ENCODE measurements around the gene TRIO.

TRIO gene

DNA sequence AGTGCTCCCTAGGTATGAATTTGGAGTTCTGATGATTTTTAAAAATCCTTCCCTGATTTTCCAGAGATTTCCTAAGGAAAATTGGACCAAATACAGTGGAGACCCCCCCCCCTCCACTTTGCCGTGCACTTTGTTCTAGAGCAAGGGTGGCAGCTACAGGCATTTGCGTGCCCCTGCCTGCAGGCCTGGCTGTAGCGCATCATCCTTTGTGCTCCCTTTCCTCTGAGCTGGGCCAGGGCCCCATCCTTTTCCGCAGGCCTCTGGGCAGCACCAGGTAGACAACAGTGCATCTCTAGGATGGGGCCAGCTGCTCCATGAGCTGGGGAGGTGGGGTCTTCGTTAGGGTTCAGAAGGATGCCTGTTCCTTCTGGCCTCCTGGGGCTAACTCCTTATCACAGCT, 39.6 kb downstream of the TRIO start:
- Histone ChIP-seq H3K27me3 (ENCODE audit: insufficient read depth, low read length, poor library complexity) (no peaks in the 10 kb centered on the region), H2AFZ (ENCODE audit: low read depth, low read length) (no peak overlapping the region), H3K9ac (ENCODE audit: low read depth, low read length) (no peak overlapping the region), H3K27ac (ENCODE audit: low read length) (no peak overlapping the region), H3K36me3 (ENCODE audit: insufficient read depth, low read length) (no peaks in the 10 kb centered on the region), H3K79me2 (ENCODE audit: insufficient read depth, low read length) (no peaks in the 10 kb centered on the region), H4K20me1 (ENCODE audit: insufficient read depth, low read length) (no peaks in the 10 kb centered on the region), H3K4me2 (ENCODE audit: insufficient read depth, low read length) (no peak overlapping the region), H3K4me3 (ENCODE audit: low read depth in 1 of 2, low read length in 2 of 2) (no peak overlapping the region), H3K4me1 (ENCODE audit: insufficient read depth, low read length) (no peaks in the 10 kb centered on the region), H3K9me3 (ENCODE audit: insufficient read depth, low read length, severe bottlenecking) (no peaks in the 10 kb centered on the region)
- DNase-seq (no peak), ATAC-seq (ENCODE audit: insufficient read depth, low read depth) (no peak)
- TF ChIP-seq, protein P1, sequence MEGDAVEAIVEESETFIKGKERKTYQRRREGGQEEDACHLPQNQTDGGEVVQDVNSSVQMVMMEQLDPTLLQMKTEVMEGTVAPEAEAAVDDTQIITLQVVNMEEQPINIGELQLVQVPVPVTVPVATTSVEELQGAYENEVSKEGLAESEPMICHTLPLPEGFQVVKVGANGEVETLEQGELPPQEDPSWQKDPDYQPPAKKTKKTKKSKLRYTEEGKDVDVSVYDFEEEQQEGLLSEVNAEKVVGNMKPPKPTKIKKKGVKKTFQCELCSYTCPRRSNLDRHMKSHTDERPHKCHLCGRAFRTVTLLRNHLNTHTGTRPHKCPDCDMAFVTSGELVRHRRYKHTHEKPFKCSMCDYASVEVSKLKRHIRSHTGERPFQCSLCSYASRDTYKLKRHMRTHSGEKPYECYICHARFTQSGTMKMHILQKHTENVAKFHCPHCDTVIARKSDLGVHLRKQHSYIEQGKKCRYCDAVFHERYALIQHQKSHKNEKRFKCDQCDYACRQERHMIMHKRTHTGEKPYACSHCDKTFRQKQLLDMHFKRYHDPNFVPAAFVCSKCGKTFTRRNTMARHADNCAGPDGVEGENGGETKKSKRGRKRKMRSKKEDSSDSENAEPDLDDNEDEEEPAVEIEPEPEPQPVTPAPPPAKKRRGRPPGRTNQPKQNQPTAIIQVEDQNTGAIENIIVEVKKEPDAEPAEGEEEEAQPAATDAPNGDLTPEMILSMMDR (IDR thresholded peaks at IDR 0.05; ENCODE audit: borderline replicate concordance, extremely low read depth, low read length, poor library complexity, severe bottlenecking): no peak
- no peak for TF ChIP-seq EZH2 (IDR thresholded peaks at IDR 0.05; ENCODE audit: borderline replicate concordance, low read depth, low read length, severe bottlenecking)

DNA sequence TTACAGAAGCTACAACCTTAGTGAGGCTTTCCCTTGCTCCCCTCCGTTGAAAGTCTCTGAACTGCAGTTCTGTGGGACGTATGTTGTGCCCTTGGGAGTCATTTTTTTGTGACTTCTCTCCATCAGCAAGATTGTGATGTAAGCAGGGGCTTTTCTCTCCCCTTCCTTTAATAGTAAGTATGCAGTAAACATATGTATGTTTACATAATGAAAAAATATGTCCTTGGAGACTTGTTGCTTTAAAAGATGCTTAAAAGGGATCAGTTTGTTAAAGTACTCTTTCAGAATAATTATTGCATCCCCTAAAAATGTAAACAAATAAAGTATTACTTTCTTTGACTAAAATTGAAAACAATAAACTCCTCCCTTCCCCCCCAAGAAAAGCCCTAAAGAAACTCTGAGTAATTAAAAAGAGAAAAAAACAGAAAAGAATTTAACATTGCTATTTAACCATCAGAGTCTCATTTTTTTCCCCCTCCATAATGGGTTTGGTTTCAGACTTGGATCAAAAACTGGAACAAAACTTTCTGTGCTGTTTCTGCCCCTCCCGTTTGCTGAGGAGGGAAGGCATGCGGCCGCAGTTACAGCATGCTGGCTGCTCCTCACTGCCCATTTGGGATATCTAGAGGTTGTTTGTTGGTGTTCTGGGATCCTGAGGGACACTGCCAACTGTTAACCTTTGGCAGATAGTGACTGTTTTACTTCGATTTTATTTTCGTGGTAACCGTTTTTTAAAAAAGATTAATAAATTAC, 40.2 kb downstream of the TRIO start:
- no peak overlapping the region for H3K4me3 ChIP-seq (ENCODE audit: low read depth in 1 of 2, low read length in 2 of 2)

DNA sequence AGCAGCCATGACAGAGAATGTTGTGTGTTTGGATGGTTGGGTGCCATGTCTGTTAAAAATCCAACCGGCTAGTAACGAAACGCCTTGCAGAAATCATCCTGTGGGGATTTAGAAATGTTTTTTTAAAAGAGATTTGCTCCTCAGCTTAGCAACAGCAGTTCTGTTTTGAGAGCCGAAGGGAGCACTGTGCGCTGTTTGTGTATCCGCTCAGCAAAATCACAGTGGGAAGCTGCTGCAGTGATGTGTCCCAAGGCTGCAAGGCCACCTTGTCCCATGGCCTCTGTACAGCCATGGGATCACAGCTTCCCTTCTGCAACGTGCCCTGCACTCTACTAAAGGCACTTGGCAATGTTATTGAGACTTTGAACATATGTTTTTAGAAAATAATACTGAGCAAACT, 40.9 kb downstream of the TRIO start:
- no peak overlapping the region for H3K4me3 ChIP-seq (ENCODE audit: low read depth in 1 of 2, low read length in 2 of 2)
- DNase-seq: no peak
- TF ChIP-seq, protein P1 (IDR thresholded peaks at IDR 0.05; ENCODE audit: borderline replicate concordance, extremely low read depth, low read length, poor library complexity, severe bottlenecking): no peak
- no peak for TF ChIP-seq EZH2 (IDR thresholded peaks at IDR 0.05; ENCODE audit: borderline replicate concordance, low read depth, low read length, severe bottlenecking)
- no peaks in the 10 kb centered on the region for H4K20me1 ChIP-seq (ENCODE audit: insufficient read depth, low read length)
- no peak for ATAC-seq (ENCODE audit: insufficient read depth, low read depth)
- no peaks in the 10 kb centered on the region for H3K79me2 ChIP-seq (ENCODE audit: insufficient read depth, low read length)
- no peaks in the 10 kb centered on the region for H3K9me3 ChIP-seq (ENCODE audit: insufficient read depth, low read length, severe bottlenecking)
- no peak overlapping the region for H3K9ac ChIP-seq (ENCODE audit: low read depth, low read length)
- H2AFZ ChIP-seq (ENCODE audit: low read depth, low read length): no peak overlapping the region
- H3K4me2 ChIP-seq (ENCODE audit: insufficient read depth, low read length): no peak overlapping the region
- no peaks in the 10 kb centered on the region for H3K27me3 ChIP-seq (ENCODE audit: insufficient read depth, low read length, poor library complexity)
- no peaks in the 10 kb centered on the region for H3K4me1 ChIP-seq (ENCODE audit: insufficient read depth, low read length)
- H3K36me3 ChIP-seq (ENCODE audit: insufficient read depth, low read length): no peaks in the 10 kb centered on the region
- H3K27ac ChIP-seq (ENCODE audit: low read length): no peak overlapping the region

More for the DNA sequence above, 40.2 kb downstream of the TRIO start:
- ATAC-seq (ENCODE audit: insufficient read depth, low read depth) (no peak), DNase-seq (no peak)
- Histone ChIP-seq H3K27ac (ENCODE audit: low read length) (no peak overlapping the region), H3K9ac (ENCODE audit: low read depth, low read length) (no peak overlapping the region), H3K79me2 (ENCODE audit: insufficient read depth, low read length) (no peaks in the 10 kb centered on the region), H3K9me3 (ENCODE audit: insufficient read depth, low read length, severe bottlenecking) (no peaks in the 10 kb centered on the region), H3K27me3 (ENCODE audit: insufficient read depth, low read length, poor library complexity) (no peaks in the 10 kb centered on the region), H2AFZ (ENCODE audit: low read depth, low read length) (no peak overlapping the region), H3K4me2 (ENCODE audit: insufficient read depth, low read length) (no peak overlapping the region), H3K36me3 (ENCODE audit: insufficient read depth, low read length) (no peaks in the 10 kb centered on the region), H4K20me1 (ENCODE audit: insufficient read depth, low read length) (no peaks in the 10 kb centered on the region), H3K4me1 (ENCODE audit: insufficient read depth, low read length) (no peaks in the 10 kb centered on the region)
- TF ChIP-seq EZH2 (IDR thresholded peaks at IDR 0.05; ENCODE audit: borderline replicate concordance, low read depth, low read length, severe bottlenecking): no peak
- TF ChIP-seq, protein P1 (IDR thresholded peaks at IDR 0.05; ENCODE audit: borderline replicate concordance, extremely low read depth, low read length, poor library complexity, severe bottlenecking): no peak
